ENCODE results near the gene CST9. TPM values are rescaled to one million over a fixed set of nuclear protein-coding genes. Genes with fewer than 3 reads are reported as not detected.

Gene CST9
- total RNA-seq, 1 donor from 2014 or later, result not detected

GRCh38 chr20:23652371-23652770 is 46.7 kb upstream of the CST9 start:
- TF ChIP-seq, protein P1, sequence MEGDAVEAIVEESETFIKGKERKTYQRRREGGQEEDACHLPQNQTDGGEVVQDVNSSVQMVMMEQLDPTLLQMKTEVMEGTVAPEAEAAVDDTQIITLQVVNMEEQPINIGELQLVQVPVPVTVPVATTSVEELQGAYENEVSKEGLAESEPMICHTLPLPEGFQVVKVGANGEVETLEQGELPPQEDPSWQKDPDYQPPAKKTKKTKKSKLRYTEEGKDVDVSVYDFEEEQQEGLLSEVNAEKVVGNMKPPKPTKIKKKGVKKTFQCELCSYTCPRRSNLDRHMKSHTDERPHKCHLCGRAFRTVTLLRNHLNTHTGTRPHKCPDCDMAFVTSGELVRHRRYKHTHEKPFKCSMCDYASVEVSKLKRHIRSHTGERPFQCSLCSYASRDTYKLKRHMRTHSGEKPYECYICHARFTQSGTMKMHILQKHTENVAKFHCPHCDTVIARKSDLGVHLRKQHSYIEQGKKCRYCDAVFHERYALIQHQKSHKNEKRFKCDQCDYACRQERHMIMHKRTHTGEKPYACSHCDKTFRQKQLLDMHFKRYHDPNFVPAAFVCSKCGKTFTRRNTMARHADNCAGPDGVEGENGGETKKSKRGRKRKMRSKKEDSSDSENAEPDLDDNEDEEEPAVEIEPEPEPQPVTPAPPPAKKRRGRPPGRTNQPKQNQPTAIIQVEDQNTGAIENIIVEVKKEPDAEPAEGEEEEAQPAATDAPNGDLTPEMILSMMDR (IDR thresholded peaks at IDR 0.05), result no peak
- ATAC-seq (ENCODE audit: low read depth) (no peak), DNase-seq (no peak)
- Mint-ChIP-seq H3K27ac (no peak overlapping the region), H3K4me3 (no peak overlapping the region), H3K9me3 (no peaks in the 10 kb centered on the region), H3K36me3 (ENCODE audit: low read depth) (no peaks in the 10 kb centered on the region), H3K4me1 (peaks cover 11% of the 10 kb centered on the region), H3K27me3 (peaks cover 9% of the 10 kb centered on the region)
- CTCF ChIA-PET, result no interaction called here
- POLR2A ChIA-PET, result no interaction called here
- intact Hi-C loops (cut with micrococcal nuclease), result no loop called here

DNA sequence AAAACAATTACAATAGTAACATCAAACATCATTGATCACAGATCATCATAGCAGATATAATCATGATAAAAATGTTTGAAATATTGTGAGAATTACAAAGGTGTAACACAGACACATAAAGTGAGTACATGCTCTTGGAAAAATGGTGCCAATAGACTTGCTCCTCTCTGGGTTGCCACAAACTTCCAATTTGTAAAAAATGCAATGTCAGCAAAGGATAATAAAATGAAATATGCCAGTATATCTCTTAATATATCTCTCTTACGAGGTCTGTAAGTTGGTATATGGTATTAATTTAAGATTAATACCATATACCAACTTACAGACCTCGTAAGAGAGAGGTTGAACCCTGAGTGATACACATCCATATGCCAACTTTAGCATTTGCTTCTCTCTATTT is 45.4 kb upstream of the CST9 start:
- intact Hi-C loops (cut with micrococcal nuclease), result no loop called here
- ATAC-seq (ENCODE audit: low read depth) (no peak), DNase-seq (no peak)
- POLR2A ChIA-PET, result no interaction called here
- H3K27ac Mint-ChIP-seq, result no peak overlapping the region
- CTCF ChIA-PET, result no interaction called here
- H3K27me3 Mint-ChIP-seq, result peaks cover 9% of the 10 kb centered on the region
- no peaks in the 10 kb centered on the region for H3K36me3 Mint-ChIP-seq (ENCODE audit: low read depth)
- H3K4me1 Mint-ChIP-seq, result peaks cover 11% of the 10 kb centered on the region
- TF ChIP-seq, protein P1 (IDR thresholded peaks at IDR 0.05), result no peak
- no peak overlapping the region for H3K4me3 Mint-ChIP-seq
- H3K9me3 Mint-ChIP-seq, result no peaks in the 10 kb centered on the region

DNA sequence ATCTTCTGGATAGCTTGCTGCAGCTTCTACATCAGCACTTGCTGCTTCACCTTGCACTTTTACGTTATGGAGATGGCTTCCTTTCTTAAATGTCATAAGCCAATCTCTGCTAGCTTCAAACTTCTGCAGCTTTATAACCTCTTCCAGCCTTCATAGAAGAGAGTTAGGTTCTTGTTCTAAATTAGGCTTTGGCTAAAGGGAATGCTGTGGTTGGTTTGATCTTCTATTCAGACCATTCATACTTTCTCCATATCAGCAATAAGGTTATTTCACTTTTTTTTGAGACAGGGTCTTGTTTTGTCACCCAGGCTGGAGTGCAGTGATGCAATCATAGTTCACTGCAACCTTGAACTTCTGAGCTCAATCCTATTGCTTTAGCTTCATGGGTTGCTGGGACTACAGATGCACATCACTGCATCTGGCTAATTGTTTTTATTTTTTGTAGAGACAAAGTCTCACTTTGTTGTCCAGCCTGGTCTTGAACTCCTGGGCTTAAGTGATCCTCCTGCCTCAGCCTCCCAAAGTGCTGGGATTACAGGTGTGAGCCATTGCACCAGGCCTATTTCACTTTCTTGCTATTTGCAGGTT is 44.2 kb upstream of the CST9 start:
- Mint-ChIP-seq H3K27me3 (peaks cover 8% of the 10 kb centered on the region), H3K36me3 (ENCODE audit: low read depth) (no peaks in the 10 kb centered on the region), H3K9me3 (no peaks in the 10 kb centered on the region), H3K27ac (no peak overlapping the region), H3K4me3 (no peak overlapping the region), H3K4me1 (peaks cover 3% of the 10 kb centered on the region)
- TF ChIP-seq, protein P1 (IDR thresholded peaks at IDR 0.05), result no peak
- no peak for DNase-seq
- ChIA-PET POLR2A (no interaction called here), CTCF (no interaction called here)
- intact Hi-C loops (cut with micrococcal nuclease), result no loop called here
- no peak for ATAC-seq (ENCODE audit: low read depth)

DNA sequence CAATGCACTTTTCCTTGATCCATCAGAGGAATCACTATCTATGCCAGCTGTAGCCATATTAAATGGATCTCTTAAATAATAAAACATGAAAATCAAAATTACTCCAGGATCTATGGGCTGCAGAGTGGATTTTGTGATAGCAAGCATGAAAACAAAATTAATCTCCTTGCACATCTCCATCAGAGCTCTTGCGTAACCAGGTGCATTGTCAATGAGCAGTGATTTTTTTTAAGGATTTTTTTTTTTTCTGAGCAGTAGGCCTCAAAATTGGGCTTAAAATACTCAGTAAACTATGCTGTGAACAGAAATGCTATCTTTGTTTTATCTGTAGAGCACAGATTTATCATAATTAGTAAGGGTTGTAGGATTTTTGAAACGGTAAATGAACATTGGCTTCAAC is 43.5 kb upstream of the CST9 start:
- H3K9me3 Mint-ChIP-seq, result no peaks in the 10 kb centered on the region
- intact Hi-C loops (cut with micrococcal nuclease), result no loop called here
- DNase-seq (no peak), ATAC-seq (ENCODE audit: low read depth) (no peak)
- H3K27me3 Mint-ChIP-seq, result peaks cover 7% of the 10 kb centered on the region
- H3K36me3 Mint-ChIP-seq (ENCODE audit: low read depth), result no peaks in the 10 kb centered on the region
- H3K4me1 Mint-ChIP-seq, result no peaks in the 10 kb centered on the region
- ChIA-PET POLR2A (no interaction called here), CTCF (no interaction called here)
- TF ChIP-seq, protein P1 (IDR thresholded peaks at IDR 0.05), result no peak
- H3K27ac Mint-ChIP-seq, result no peak overlapping the region
- H3K4me3 Mint-ChIP-seq, result no peak overlapping the region

GRCh38 chr20:23647346-23647745 is 41.6 kb upstream of the CST9 start:
- H3K4me1 Mint-ChIP-seq, result peaks cover 2% of the 10 kb centered on the region

More at GRCh38 chr20:23647346-23647745, 41.6 kb upstream of the CST9 start:
- ChIA-PET POLR2A (no interaction called here), CTCF (no interaction called here)
- TF ChIP-seq, protein P1 (IDR thresholded peaks at IDR 0.05), result no peak
- Mint-ChIP-seq H3K4me3 (no peak overlapping the region), H3K27ac (no peak overlapping the region), H3K27me3 (peaks cover 1% of the 10 kb centered on the region), H3K9me3 (no peaks in the 10 kb centered on the region), H3K36me3 (ENCODE audit: low read depth) (no peaks in the 10 kb centered on the region)
- intact Hi-C loops (cut with micrococcal nuclease), result no loop called here
- ATAC-seq (ENCODE audit: low read depth), result no peak
- DNase-seq, result no peak
